Smooth muscle cell of the brain vasculature (primary cell): ENCODE results near the gene HYOU1.
"Not testable (repeated sequence)": the region's sequence is repeated elsewhere in the genome, so short reads cannot be mapped to it uniquely, and the experiment has no call there.

Experiments
- DNase-seq: peaks from one replicate; pipeline ENCODE4 v3.0.0-alpha.2; 2012; ENCODE audit warnings: low read depth, low spot score

Gene HYOU1, protein sequence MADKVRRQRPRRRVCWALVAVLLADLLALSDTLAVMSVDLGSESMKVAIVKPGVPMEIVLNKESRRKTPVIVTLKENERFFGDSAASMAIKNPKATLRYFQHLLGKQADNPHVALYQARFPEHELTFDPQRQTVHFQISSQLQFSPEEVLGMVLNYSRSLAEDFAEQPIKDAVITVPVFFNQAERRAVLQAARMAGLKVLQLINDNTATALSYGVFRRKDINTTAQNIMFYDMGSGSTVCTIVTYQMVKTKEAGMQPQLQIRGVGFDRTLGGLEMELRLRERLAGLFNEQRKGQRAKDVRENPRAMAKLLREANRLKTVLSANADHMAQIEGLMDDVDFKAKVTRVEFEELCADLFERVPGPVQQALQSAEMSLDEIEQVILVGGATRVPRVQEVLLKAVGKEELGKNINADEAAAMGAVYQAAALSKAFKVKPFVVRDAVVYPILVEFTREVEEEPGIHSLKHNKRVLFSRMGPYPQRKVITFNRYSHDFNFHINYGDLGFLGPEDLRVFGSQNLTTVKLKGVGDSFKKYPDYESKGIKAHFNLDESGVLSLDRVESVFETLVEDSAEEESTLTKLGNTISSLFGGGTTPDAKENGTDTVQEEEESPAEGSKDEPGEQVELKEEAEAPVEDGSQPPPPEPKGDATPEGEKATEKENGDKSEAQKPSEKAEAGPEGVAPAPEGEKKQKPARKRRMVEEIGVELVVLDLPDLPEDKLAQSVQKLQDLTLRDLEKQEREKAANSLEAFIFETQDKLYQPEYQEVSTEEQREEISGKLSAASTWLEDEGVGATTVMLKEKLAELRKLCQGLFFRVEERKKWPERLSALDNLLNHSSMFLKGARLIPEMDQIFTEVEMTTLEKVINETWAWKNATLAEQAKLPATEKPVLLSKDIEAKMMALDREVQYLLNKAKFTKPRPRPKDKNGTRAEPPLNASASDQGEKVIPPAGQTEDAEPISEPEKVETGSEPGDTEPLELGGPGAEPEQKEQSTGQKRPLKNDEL

DNA sequence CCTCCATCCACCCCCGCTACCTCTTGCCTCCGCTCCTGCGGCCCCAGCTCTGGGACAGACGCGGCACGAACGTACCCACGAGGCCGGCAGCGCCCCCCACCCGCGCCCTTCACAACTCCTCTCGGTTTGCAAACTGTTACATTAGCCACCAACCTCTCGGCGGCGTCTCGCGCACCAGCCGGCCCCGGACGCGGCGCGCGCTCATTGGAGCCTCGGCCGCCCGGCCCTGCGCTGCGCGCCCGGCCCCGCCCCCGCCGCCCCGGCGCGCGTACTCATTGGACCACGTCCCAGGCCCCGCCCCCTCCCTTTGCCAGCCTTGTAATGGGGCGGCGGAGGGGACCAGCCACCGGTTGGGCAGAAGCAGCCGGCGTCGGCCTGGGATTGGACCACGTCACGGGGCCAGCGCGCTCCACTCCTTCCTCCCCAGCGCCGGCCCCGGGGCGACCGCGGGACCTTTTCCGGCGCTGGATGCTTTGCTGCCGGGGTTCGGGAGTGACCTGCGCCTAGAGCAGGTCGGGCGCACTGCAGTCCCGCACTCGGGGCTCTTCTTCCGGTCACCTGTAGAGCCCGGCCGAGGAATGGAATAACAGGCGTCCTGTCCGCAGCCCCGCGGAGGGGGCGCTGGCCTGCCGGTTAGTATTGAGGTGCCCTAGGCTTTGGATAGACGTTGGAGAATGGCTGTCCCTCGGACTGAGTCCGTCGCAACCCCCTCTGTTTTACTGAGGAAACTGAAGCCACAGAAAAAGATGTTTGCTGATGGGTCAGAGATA is at the start of gene HYOU1:
TSS of gene HYOU1 (minus strand) at position 206 of the 770 bp plus-strand sequence. CDS start 1,045 bp downstream, outside the sequence.
- DNase-seq = peak; percentile 90

DNA sequence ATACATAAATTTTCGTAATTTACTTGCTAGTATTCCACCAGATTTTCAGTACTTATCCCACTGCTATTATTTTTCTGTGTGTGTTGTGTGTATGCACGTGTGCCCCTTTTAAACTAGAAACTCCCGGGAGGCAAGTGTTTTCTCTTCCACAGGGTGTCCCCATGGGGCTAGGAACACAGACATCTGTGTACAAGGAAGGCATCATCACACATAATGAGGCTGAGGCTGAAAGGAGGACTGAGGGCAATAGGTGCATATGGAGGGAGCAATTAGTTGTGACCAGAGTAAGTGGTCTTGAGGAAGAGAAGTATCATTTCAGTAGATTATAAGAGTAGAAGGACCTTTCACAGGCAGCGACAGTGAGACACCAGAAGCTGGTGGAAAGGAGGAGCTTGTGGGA is 46.8 kb upstream of the HYOU1 start:
- no peak for DNase-seq

DNA sequence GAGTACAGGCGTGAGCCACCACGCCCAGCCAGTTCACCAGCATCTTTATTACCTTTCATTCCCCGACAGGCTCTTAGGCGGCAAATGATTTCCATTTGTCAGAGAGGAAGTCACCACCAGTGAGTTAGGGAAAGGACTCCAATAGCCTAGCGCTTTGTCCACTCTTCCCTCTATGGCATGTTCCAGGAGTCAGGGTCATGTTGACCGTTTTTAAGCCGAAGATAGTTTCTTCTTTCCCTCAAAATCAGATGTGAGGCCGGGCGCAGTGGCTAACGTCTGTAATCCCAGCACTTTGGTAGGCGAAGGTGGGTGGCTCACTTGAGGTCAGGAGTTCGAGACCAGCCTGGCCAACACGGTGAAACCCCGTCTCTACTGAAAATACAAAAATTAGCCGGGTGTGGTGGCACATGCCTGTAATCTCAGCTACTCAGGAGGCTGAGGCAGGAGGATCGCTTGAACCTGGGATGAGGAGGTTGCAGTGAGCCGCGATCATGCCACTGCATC is 46.2 kb upstream of the HYOU1 start:
- not testable (repeated sequence) for DNase-seq

DNA sequence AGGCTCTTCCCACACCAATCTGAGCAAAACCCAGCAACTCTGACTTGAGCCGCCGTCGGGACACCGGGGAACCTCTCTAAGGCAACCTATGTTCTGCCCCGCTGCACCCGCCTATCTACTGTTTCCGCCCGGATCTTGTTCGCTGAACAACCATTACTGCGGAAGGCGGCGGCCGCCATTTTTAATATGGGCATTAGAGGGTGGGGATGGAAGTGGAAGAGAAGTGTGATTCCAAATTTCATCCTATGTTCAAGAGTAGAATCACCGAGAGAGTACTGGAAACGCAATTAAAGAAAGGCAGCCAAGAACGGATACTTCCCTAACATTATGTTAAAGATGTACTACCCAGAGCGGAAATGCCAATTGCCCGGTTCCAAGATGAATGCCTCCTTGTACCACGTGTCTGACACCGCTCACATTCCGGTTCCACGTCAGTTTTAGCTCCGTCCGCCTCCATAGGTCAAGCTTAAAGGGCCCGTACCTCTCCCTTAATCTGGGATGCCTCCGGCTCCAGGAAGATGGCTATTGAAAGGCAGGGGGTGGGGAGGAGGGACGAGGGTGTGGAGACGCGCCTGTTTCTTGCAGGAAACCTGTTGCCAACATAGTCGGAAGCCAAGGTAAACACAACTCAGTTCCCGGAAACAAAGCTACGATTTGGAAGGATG is 44.9 kb upstream of the HYOU1 start, which contains the start of gene DPAGT1:
TSS of gene DPAGT1 (minus strand) at position 95 of the 665 bp plus-strand sequence. CDS start 198 bp downstream, outside the sequence.
- DNase-seq = peak; percentile 91

DNA sequence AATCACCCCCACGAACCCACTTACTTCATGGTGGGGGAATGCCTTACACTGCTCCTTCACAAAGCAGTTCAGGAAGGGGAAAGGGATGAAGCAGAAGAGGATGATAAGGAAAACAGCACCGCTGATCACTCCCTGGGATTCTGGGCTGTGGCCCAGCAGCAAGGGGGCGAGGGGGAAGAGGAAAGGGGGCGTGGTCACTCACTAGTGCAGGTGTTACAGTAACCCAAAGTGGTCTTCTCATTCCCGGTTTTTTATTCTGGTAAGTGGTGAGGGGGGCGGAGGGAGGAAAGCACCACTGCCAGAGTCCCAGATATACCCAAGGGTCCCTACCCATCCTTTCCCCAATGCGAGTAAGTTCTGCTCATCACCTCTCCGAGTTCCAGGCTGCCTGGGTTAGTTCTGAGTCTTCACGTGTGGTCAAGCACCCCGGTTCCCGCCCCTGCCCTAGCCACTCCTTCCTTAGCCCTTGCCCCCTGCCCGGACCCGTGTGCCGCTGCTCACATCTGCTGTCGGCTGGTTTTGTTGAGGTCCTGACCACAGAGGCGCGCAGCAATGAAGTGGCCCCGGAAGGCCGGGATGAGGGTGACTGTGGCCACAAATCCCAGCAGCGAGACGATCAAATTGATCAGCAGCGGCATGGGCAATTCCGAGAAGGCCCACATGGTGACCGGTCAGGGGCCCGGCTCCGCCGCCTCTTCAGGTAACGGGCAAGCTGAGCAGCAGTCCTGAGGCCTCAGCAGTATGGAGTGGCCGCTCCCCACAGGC is 44.2 kb upstream of the HYOU1 start:
- DNase-seq = no peak

DNA sequence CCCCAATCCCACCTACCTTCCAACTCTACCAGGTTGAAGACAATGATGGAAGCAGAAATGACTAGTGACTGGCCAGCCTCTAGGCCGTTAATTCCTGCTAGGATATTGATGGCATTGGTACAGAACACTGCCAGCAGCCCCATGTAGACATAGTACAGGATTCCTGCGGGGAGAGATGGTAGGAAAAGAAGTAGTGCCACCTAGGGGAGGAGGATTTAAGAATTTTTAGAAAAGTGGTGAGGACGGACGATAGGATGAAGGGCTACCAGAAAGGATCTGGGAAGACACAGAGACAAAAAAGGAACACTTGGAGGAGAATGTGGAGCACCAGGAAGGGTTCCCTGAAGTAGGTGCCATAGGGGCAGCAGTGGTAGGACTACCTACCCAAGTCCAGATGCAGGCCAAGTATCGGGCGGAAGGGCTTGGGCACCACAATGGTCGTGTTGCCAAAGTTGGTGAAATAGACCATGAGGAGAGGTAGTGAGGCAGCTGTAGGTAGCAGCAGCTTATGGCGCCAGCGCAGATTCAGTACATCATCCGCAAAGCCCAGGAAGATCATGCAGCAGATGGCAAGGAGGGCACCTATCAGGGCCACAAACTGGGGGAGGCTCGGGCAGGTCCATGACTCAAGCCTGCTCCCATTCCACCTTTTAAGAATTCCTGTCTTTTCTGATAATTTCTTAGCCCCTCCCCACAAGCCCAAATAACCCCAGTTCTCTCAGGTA is 43.4 kb upstream of the HYOU1 start:
- no peak for DNase-seq

DNA sequence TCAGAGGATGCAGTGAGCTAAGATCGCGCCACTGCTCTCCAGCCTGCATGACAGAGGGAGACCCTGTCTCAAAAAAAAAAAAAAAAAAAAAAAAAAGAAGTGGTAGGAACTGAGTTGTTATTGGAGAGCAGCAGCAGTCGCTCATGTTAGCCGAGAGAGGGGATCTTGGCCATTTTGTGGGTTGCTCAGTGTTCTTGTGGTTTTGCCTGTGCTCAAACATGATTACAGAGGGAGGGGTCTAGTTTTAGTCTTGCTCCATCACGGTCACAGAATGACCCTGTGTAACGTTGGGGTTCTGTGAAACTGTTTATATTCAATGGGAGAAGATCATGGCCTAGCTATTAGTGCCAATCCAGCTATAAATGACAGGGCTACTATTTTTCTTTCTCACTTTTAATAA is 42.7 kb upstream of the HYOU1 start:
- no peak for DNase-seq

DNA sequence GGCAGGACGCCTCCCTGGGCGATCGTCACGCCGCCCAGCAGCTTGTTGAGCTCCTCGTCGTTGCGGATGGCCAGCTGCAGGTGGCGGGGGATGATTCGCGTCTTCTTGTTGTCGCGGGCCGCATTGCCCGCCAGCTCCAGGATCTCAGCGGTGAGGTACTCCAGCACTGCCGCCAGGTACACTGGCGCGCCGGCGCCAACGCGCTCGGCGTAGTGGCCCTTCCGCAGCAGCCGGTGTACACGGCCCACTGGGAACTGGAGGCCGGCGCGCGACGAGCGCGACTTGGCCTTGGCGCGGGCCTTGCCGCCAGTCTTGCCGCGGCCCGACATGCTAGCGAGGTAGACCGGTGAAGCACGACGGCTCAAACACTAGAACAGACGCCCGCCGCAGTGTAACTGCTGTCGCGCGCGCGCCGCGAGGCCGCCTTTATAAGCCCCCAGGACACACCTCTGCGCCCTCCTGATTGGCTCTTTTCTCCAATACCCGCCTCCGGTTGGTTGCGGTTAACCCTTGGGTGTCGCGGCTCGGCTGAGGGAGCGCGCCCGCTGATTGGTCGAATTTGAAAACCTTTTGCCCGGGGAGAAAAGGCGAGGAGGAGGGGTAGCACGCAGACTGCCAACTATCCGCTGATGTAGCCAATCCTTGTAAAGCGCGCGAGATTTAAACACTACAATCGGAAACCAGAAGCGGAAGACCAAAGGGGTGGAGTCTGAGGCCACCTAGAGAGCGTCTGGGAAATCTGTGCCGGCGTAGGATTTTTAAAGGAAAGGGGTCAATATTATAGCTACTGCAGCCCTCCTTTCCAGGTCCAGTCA is 38.3 kb upstream of the HYOU1 start:
- DNase-seq = peak; percentile 98

DNA sequence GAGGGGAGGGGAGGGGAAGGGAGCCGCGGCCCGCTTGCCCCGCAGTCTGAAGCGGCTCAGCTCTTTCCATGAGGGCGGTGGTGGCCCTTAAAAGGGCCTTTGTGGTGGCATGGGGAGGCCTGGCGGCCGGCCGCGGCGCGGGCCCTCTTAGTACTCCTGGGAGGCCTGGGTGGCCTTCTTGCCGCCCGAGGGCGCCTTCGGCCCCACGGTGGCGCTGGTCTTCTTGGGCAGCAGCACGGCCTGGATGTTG is 37.7 kb upstream of the HYOU1 start:
- DNase-seq = no peak

DNA sequence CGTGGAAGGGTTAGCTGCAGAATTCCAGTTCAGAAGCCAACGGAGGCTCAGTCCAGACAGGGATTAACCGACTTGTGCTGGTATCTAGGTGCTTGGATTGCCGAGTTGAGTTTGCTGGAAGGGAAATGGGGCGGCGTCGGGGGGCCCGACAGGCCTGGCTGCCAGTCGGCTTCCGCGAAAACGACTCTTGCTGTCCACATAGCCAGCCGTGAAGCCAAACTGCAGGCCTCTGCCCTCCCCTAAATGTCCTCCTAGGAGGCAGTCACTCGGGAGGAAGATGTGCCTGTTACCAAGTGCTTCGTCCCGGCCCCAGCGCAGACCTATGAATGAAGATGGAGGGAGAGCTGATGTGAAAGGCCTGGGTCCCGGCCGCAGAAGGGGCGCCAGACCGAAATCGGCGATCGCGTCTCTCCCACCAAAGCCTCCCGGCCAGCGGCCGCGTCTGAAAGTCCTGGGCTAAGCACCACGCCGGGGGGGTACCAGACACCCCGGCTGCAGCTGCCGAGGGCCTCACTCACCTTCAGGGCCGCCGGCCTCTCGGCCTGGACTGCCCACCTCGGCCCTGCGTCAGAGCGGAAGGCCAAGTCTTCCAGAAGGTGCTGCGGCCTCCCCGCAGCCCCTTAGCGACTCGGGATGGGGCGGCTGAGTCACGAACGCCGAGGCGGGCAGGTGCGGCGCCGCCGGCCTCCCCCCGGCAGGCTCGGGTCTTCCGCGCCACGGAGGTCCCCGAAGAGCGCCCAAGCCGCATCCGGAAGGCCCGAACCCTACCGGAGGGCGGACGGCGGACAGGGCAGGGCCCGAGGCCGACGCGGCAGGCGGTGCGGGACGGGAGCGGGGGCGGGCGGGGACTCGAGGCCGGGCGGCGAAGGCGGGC is 37.2 kb upstream of the HYOU1 start:
- DNase-seq = no peak

DNA sequence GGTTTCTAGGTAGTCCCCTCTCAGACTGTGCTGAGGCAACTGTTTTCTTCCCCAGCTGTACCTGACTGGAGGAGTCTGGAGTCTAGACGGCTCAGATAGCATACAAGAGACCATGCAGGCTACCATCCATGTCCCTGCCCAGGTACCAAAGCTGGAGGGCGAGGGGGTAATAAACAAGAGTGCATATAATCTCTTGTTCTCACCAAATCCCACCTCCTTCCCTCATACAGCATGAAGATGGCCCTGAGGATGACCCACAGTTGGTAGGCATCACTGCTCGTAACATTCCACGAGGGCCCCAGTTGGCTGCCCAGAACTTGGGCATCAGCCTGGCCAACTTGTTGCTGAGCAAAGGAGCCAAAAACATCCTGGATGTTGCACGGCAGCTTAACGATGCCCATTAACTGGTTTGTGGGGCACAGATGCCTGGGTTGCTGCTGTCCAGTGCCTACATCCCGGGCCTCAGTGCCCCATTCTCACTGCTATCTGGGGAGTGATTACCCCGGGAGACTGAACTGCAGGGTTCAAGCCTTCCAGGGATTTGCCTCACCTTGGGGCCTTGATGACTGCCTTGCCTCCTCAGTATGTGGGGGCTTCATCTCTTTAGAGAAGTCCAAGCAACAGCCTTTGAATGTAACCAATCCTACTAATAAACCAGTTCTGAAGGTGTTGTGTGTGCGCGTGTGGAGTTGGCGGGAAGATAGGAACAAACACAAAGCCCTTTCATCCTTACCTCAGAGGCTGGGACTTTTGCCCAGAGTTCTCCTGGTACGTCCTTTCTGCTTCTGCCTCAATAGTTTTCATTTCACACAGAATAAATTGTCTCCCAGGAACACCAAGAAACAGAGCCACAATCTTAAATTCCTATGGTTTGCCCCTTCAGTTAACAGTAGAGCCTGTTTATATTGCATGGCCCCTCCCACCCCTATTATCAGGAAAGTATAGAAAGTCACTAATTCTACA is 36.2 kb upstream of the HYOU1 start:
- DNase-seq = no peak

DNA sequence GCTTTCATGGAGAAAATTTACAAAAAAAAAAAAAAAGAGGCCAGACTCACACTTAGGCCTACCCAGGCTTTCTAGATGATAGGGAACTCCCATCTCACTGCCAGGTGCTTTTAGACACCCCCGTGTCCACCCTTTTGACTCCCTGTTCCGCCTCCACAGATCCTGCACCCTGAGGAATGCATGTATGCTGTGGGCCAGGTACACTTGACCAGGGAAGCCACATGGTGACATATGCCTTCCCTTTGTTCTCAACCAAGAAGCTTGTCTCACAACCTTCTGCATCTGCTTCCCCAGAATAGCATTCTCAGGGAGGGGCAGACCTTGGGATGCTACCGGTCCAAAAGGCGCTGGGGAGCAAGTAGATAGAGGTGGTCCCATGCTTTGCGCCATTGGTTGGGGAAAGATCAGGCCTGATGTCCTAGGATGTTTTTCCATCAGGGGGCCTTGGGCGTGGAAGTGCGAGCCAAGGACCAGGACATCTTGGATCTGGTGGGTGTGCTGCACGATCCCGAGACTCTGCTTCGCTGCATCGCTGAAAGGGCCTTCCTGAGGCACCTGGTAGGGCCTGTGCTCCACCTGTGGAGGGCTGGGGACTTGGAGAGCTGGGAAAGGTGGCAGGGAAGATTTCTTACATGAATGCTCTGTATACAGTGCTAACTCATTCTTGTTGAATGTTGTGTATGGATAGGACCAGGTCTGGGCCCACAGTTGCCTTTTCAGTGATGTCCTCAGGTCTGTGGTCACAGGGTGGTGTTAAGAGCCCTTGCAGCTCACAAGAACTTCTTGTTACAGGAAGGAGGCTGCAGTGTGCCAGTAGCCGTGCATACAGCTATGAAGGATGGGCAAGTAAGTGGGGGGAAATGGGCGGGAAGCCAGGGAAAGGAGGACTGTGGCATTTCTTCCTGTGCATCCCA is 35.2 kb upstream of the HYOU1 start:
- no peak for DNase-seq

DNA sequence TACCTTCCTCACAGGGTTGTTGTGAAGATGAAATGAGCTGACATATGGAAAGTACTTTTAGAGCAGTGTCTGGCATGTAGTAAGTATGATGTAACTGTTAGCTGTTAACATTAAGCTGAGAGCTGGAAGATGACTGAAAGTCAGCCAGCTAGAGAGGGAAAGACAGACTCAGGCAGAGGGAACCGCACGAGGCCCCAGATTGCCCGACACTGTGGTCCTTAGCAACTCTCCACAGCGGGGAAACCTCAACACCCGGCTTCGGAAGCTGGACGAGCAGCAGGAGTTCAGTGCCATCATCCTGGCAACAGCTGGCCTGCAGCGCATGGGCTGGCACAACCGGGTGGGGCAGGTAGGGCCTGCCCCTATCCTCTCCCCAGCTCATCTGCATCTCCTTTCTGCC is 34.2 kb upstream of the HYOU1 start:
- DNase-seq = no peak

DNA sequence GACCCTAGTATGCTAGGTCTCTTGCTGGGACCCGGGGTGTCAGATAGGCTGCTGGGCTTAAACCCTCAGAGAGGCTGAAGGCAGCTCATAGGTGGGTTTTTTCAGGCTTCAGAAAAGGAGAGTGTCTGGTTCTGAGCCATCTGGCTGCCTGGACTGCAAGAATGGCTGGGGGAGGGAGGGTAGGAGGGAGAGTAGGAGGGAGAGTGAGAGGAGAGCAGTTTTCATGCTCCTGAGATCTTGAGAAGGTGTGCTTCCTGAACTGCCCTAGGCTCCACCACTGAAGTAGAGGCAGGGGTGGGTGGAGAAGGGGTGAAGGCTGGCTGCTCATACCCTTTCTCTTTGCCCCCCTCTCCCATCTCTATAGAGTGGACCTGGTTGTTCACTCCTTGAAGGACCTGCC is 32.3 kb upstream of the HYOU1 start:
- no peak for DNase-seq

DNA sequence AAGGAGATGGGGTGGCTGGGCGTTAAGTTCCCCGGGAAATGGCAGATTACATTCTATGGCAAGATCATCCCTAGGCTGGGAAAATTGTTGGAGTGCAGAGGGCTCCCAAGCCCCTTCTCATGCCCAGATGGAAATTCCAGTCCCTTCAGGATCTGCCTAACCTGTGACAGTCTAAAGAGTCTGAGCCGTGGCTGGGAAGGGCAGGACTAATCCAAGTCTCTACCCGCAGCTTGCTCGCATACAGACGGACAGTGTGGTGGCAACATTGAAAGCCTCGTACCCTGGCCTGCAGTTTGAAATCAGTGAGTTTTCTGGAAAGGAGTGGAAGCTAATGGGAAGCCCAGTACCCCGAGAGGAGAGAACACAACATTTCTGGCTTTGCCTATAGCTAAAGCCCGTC is 31.4 kb upstream of the HYOU1 start:
- no peak for DNase-seq
